Mononuclear cell (primary cell): Measurements from ENCODE around the gene SRM. TPM values are rescaled to one million over a fixed set of nuclear protein-coding genes. Genes with fewer than 3 reads are reported as not detected.
"Not testable (repeated sequence)": the region's sequence is repeated elsewhere in the genome, so short reads cannot be mapped to it uniquely, and the experiment has no call there.

Source experiments
- H3K27me3 ChIP-seq: 2 replicates; pipeline ENCODE4 v1.6.0; 2011; ENCODE audit warnings: low read length, control low read depth; ENCODE audit not compliant: insufficient read depth
- H3K4me1 ChIP-seq: 2 replicates; pipeline ENCODE4 v1.5.1; 2011; ENCODE audit warnings: mild to moderate bottlenecking, low read length, control low read depth; ENCODE audit not compliant: insufficient read depth
- H3K4me3 ChIP-seq: 2 replicates; pipeline ENCODE4 v1.5.1; 2011; ENCODE audit warnings: mild to moderate bottlenecking, low read length, moderate library complexity
- H3K9me3 ChIP-seq: 2 replicates; pipeline ENCODE4 v1.5.1; 2011; ENCODE audit warnings: low read depth, mild to moderate bottlenecking, control low read depth, low read length
- total RNA-seq: library from RNA; depleted of rRNA; stranded (reverse); fragments of >200 nt; gene quantifications from one replicate; pipeline ENCODE4 v1.2.3, GENCODE V29; 2012

Gene SRM
- total RNA-seq, 1 donor, result 7.9 TPM

GRCh38 chr1:11042995-11043874 lies 16.6 kb downstream of the SRM start:
- Histone ChIP-seq H3K4me1 (no peaks in the 10 kb centered on the region), H3K4me3 (no peak overlapping the region), H3K27me3 (no peaks in the 10 kb centered on the region), H3K9me3 (no peaks in the 10 kb centered on the region)

- H3K4me3 ChIP-seq, result no peak overlapping the region
- no peaks in the 10 kb centered on the region for H3K9me3 ChIP-seq
- H3K27me3 ChIP-seq, result no peaks in the 10 kb centered on the region
- H3K4me1 ChIP-seq, result no peaks in the 10 kb centered on the region
These were observed 17.8 kb downstream of the SRM start for GRCh38 chr1:11042065-11042464.

- Histone ChIP-seq H3K4me3 (no peak overlapping the region), H3K4me1 (no peaks in the 10 kb centered on the region), H3K9me3 (no peaks in the 10 kb centered on the region), H3K27me3 (no peaks in the 10 kb centered on the region)
These were observed 18.8 kb downstream of the SRM start for GRCh38 chr1:11041048-11041447.

GRCh38 chr1:11040105-11040429 lies 19.8 kb downstream of the SRM start:
- H3K9me3 ChIP-seq, H3K4me1 ChIP-seq, H3K4me3 ChIP-seq, H3K27me3 ChIP-seq: not testable (repeated sequence)

- Histone ChIP-seq H3K4me3 (no peak overlapping the region), H3K9me3 (no peaks in the 10 kb centered on the region), H3K4me1 (no peaks in the 10 kb centered on the region), H3K27me3 (no peaks in the 10 kb centered on the region)
These were observed 20.3 kb downstream of the SRM start for GRCh38 chr1:11039351-11040104.

- Histone ChIP-seq H3K9me3 (no peaks in the 10 kb centered on the region), H3K4me3 (no peak overlapping the region), H3K4me1 (no peaks in the 10 kb centered on the region), H3K27me3 (no peaks in the 10 kb centered on the region)
These were observed 22.1 kb downstream of the SRM start for GRCh38 chr1:11037740-11038182.

- not testable (repeated sequence) for H3K4me1 ChIP-seq, H3K9me3 ChIP-seq, H3K27me3 ChIP-seq
These were observed 22.6 kb downstream of the SRM start for GRCh38 chr1:11037019-11037739.

GRCh38 chr1:11031624-11032262 lies 28.1 kb downstream of the SRM start:
- no peaks in the 10 kb centered on the region for H3K27me3 ChIP-seq
- H3K4me1 ChIP-seq, result no peaks in the 10 kb centered on the region
- H3K9me3 ChIP-seq, result no peaks in the 10 kb centered on the region
- no peak overlapping the region for H3K4me3 ChIP-seq

More at GRCh38 chr1:11037019-11037739, 22.6 kb downstream of the SRM start:
- not testable (repeated sequence) for H3K4me3 ChIP-seq

GRCh38 chr1:11030865-11031264 lies 29.0 kb downstream of the SRM start:
- H3K4me1 ChIP-seq, result no peaks in the 10 kb centered on the region
- H3K27me3 ChIP-seq, result no peaks in the 10 kb centered on the region
- H3K9me3 ChIP-seq, result no peaks in the 10 kb centered on the region
- no peak overlapping the region for H3K4me3 ChIP-seq

GRCh38 chr1:11028018-11028417 lies 31.8 kb downstream of the SRM start:
- no peak overlapping the region for H3K4me3 ChIP-seq
- H3K9me3 ChIP-seq, result no peaks in the 10 kb centered on the region
- H3K4me1 ChIP-seq, result no peaks in the 10 kb centered on the region
- no peaks in the 10 kb centered on the region for H3K27me3 ChIP-seq

- no peaks in the 10 kb centered on the region for H3K4me1 ChIP-seq
- no peaks in the 10 kb centered on the region for H3K27me3 ChIP-seq
- no peaks in the 10 kb centered on the region for H3K9me3 ChIP-seq
- no peak overlapping the region for H3K4me3 ChIP-seq
These were observed 32.5 kb downstream of the SRM start for GRCh38 chr1:11027316-11027715.

GRCh38 chr1:11026903-11027302 lies 32.9 kb downstream of the SRM start:
- Histone ChIP-seq H3K9me3 (no peaks in the 10 kb centered on the region), H3K4me1 (no peaks in the 10 kb centered on the region), H3K27me3 (no peaks in the 10 kb centered on the region), H3K4me3 (no peak overlapping the region)

- no peaks in the 10 kb centered on the region for H3K9me3 ChIP-seq
- no peaks in the 10 kb centered on the region for H3K27me3 ChIP-seq
- no peak overlapping the region for H3K4me3 ChIP-seq
- no peaks in the 10 kb centered on the region for H3K4me1 ChIP-seq
These were observed 33.8 kb downstream of the SRM start for GRCh38 chr1:11026052-11026451.

GRCh38 chr1:11025618-11026017 lies 34.2 kb downstream of the SRM start:
- H3K27me3 ChIP-seq, result no peaks in the 10 kb centered on the region
- H3K4me1 ChIP-seq, result no peaks in the 10 kb centered on the region
- no peaks in the 10 kb centered on the region for H3K9me3 ChIP-seq
- H3K4me3 ChIP-seq, result no peak overlapping the region

- no peaks in the 10 kb centered on the region for H3K4me1 ChIP-seq
- H3K27me3 ChIP-seq, result no peaks in the 10 kb centered on the region
- no peak overlapping the region for H3K4me3 ChIP-seq
- H3K9me3 ChIP-seq, result no peaks in the 10 kb centered on the region
These were observed 35.0 kb downstream of the SRM start for GRCh38 chr1:11024874-11025203.
